ENCODE results near the gene BAX. TPM values are rescaled to one million over a fixed set of nuclear protein-coding genes. Genes with fewer than 3 reads are reported as not detected.

BAX gene
- total and polyA plus RNA-seq, 2 of the 13 experiments (the other 11 are each of a cell fraction or from before 2014, with no cell fraction given), result 139 to 176 TPM

- TF ChIP-seq AHDC1 (CRISPR knock-in tag; IDR thresholded peaks at IDR 0.05; ENCODE audit: borderline replicate concordance) (no peak), HIVEP1 (CRISPR knock-in tag; IDR thresholded peaks at IDR 0.05) (no peak), BATF2 (CRISPR knock-in tag; IDR thresholded peaks at IDR 0.05) (peak; percentile 82; the same call in 1 of the 2 replicates), ZNF44 (CRISPR knock-in tag; IDR thresholded peaks at IDR 0.05) (no peak), ZNF263 (CRISPR knock-in tag; IDR thresholded peaks at IDR 0.05) (peak; percentile 73), TP53 (CRISPR knock-in tag; conservative IDR thresholded peaks at IDR 0.05) (peak; percentile 85), GRHL1 (CRISPR knock-in tag; conservative IDR thresholded peaks at IDR 0.05) (no peak), ZBTB42 (CRISPR knock-in tag; IDR thresholded peaks at IDR 0.05) (0 out of 2 replicates have a peak, but pooled peaks have one; percentile 55), ZNF773 (CRISPR knock-in tag; IDR thresholded peaks at IDR 0.05; ENCODE audit: borderline replicate concordance) (peak; percentile 96), ZSCAN12 (CRISPR knock-in tag; IDR thresholded peaks at IDR 0.05) (peak; percentile 97), STAT5B (CRISPR knock-in tag; IDR thresholded peaks at IDR 0.05) (peak; percentile 85; the same call in 1 of the 2 replicates), KLF15 (CRISPR knock-in tag; IDR thresholded peaks at IDR 0.05; ENCODE audit: borderline replicate concordance) (no peak; the same call in 1 of the 2 replicates), GFI1 (CRISPR knock-in tag; IDR thresholded peaks at IDR 0.05; ENCODE audit: borderline replicate concordance) (0 out of 2 replicates have a peak, but pooled peaks have one; percentile 52), THAP8 (CRISPR knock-in tag; IDR thresholded peaks at IDR 0.05; ENCODE audit: borderline replicate concordance) (peak; percentile 60; the same call in 1 of the 2 replicates), GMEB2 (CRISPR knock-in tag; IDR thresholded peaks at IDR 0.05; ENCODE audit: low read depth) (no peak), NFATC3 (CRISPR knock-in tag; IDR thresholded peaks at IDR 0.05) (peak; percentile 36; the same call in 1 of the 2 replicates), TCF7 (IDR thresholded peaks at IDR 0.05; ENCODE audit: low read depth) (peak; percentile 12; the same call in 1 of the 2 replicates)
These were observed 10.5 kb downstream of the BAX start, which contains the start of gene FTL (continued) for GRCh38 chr19:48965040-48965805.
